CD4-positive, alpha-beta T cell treated with Interleukin-15 for 1 hour (primary cell): ENCODE measurements around the gene HSPG2.
"Not testable (repeated sequence)": the region's sequence is repeated elsewhere in the genome, so short reads cannot be mapped to it uniquely, and the experiment has no call there.

Experiments used
- DNase-seq: peaks from one replicate; pipeline ENCODE4 v3.0.0-alpha.2; 2020

HSPG2 gene

DNA sequence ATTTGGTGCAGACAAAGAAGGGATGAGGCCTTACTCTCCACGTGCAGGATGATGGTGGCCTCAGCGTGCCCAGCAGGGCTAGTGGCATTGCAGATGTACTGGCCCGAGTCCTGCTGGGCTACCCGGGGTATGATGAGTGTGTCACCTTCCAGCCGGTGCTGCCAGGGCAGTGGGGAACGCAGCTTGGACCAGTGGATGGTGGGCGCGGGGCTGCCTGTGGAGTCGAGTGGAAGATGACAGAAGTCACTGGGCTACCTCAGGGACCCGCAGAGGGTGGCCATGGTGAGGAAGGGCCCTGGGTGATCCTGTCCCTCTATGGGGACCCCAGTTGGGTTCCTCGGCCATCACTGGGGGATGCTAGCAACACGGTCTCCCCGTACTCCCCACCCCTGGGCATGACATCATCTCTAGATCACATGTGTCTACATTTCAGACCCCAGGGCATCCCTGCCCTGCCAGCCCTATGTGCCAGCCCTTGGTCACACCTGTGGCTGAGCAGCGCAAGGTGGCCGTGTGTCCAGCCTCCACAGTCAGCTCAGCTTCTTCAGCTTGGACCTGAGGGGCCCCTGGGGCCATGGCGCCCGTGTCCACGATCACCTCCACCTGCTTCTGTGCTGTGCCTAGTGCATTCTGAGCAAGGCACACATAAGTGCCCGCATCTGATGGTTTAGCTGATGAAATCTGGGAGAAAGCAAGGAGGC lies 97.6 kb downstream of the HSPG2 start:
- DNase-seq, result no peak

DNA sequence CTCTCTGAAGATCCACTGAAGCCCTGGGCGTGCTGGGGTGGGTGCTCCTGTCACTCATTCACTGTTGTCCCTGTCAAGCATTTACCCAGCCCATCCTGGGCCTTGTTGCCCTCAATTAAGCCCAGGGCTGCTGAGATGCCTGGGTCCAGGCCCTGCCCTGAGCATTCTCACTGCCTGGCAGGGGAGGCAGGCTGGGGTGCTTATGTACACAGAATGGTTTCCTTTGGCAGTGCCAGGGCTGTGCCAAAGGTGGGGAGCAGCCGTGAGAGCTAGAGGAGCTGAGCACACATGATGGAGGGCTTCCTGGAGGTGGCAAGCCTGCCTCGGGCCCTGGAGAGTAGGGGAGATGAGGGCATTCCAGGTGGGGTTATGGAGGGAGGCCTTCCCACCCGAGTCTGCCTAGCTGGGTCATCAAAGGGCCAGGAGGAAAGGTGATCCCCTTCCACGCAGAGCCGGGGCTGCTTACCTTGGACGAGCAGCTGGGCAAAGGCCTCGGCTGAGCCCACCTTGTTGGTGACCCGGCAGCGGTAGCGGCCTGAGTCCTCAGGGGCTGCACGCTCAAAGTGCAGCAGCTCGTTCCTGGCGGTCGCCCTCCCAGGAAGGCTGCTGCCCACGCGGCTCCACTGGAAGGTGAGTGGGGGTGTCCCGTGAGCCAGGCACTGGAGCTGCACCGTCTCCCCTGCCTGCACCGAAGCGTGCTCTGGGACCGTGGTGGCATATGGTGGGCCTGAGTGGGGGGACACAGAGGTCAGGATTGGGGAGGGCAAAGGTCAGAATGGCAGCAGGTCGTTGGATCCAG lies 98.6 kb downstream of the HSPG2 start:
- no peak for DNase-seq

DNA sequence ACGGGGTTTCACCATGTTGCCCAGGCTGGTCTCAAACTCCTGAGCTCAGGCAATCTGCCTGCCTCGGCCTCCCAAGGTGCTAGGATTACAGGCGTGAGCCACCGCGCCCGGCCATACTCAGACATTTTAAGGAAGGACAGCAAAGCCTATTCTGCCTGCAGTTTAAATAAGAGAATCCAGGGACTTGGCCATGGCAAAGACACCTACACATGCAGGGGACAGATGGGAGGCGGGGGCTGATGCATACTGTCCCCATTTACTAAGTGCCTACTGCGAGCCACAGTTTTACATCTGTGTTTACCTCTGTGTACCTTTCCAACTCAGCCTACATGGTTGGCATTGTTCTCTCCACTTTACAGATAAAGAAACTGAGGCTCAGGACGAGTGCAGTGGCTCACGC lies 99.6 kb downstream of the HSPG2 start:
- no peak for DNase-seq

DNA sequence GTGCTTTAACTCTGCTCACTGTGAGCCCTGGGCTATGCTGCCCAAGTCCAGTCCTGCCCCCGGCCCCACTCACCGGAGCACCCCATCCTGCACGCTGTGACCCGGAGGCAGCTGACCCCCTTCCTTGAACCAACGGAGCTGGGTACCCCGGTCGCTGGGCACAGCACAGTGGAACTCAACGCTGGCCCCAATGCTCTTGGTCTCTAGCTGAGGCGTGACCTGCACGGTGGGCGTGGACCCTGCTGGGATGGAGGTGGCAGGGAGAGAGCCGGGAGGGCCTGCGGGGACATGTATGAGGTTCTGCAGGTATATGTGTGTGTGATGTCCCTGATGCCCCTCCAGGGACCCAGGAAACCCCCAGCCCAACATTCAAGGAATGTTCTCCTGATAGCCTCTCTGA lies 100.4 kb downstream of the HSPG2 start:
- DNase-seq, result no peak

DNA sequence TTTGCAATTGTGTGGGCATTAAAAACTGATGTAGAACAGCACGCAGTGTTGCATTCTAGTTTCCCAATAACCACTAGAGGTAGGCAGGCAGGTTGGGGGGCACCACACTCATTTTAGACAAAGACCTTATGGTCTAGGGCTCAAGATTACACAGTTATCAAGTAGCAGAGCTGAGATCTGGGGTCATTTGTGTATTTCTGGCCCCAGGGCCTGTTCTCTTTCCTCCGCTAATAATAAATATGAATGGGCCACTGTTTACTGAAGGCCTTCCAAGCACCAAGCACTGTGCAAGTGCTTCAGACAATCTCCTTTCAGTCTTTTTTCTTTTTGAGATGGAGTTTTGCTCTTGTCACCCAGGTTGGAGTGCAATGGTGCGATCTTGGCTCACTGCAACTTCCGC lies 101.1 kb downstream of the HSPG2 start:
- no peak for DNase-seq

DNA sequence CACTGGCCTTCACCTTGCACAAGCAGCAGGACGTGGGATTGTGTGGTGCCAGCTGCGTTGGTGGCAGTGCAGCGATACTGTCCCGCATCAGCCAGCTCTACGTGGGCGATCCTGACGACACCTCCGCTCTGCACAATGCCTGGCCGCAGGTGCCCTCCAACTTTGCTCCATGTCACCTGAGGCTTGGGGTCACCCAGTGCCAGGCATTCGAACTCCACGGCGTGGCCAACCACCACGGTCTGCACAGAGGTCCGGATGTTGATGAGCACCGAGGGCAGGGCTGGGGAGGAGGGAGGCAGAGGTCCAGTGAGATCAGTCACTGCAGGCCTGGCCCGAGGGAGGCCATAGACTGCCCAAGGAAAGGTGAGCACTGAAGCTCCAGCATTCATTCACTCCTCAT lies 102.4 kb downstream of the HSPG2 start:
- no peak for DNase-seq

DNA sequence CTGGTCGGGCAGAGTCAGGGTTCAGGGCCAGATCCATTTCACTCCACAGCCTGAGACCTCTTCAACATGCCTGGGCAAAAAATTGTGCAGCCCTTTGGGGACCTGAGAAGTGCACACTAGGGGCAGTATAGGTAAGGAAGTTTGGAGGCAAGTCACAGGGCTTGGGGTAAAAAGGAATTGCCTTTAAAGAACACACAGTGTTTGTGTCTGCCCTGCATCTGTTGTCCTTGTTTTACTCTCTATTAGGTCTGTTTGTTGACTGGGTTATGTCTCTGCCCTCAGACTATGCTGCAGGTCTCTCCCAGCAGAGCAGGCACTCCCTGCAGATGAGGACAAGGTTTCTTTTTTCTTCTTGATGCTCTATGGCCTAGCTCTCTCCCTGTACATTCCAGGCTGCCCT lies 103.0 kb downstream of the HSPG2 start:
- no peak for DNase-seq

DNA sequence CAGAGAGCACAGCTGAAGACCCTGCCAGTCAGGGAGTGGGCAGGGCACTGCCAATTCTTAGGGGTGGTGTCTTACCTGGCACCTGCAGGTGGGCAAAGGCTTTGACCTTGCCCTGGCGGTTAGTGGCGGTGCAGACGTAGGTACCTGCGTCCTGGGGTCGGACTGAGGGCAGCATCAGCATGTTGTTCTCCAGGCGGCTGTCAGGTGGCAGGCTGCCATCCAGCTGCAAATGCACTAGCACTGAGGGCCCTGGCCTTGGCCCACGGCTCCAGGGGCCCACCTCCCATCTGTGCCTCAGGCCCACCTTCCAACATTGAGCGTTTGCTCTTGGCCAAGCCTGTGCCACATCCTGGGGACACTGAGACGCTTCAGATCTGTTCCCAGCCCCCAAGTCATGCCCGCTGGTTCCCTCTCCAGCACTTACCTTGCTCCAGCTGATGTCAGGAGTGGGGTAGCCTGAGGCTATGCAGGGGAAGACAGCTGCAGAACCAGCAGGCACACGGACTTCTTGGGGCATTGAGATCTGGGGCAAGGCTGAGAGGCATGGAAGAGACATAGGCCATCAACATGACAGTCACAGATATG lies 103.6 kb downstream of the HSPG2 start:
- DNase-seq, result no peak

DNA sequence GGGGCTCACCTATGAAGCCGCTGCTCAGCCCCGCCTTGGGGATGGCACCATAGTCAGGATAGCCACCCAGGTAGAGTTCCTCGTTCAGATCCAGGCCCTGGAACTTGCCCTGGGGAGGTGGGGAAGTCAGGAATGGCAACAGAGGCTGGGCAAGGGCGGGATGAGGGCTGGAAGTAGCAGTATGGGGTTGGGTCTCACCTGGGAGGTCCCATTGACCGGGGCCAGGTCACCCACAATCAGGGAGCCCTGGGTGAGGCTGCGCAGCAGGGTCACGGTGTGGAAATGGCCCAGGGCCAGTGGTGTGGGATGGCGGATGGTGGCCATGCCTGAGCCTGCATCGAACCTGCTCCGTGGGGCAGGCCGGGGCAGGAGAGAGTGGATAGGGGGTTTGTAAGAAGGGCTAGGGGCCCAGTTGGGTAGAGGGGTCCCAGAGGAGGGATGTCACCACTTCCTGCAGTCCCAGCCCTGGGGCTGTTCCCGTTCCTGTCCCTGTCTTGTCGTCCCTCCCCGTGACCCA lies 105.6 kb downstream of the HSPG2 start:
- no peak for DNase-seq

DNA sequence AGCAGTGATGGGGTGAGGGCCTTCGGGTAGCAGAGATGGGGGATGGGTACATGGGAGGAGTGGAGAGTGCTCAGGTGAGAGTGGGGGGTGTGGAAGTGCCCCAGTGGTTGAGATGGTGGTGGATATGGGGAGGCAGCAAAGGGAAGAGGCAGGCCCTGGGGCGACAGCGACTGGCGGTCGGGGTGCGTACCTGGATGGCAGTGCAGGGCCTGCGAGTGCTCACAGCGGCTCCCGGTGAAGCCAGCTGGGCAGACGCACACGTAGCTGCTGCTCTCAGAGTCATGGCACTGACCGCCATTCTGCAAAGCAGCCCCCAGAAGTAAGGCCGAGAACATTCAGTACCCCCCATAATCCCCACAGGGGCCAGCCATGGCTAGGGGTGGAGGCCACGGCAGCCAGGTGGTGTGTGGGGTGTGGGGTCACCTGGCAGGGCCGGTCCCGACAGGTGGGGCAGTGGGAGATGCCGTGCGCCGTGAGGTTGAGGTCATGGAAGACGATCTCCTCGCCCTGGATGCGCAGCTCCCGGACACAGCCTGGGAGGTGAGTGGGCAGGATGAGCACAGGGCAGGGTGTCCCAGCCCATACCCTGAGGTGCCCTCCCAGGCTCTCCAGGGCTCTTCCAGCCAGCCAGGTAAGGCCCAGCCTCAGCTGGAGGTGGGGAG lies 106.2 kb downstream of the HSPG2 start:
- no peak for DNase-seq

DNA sequence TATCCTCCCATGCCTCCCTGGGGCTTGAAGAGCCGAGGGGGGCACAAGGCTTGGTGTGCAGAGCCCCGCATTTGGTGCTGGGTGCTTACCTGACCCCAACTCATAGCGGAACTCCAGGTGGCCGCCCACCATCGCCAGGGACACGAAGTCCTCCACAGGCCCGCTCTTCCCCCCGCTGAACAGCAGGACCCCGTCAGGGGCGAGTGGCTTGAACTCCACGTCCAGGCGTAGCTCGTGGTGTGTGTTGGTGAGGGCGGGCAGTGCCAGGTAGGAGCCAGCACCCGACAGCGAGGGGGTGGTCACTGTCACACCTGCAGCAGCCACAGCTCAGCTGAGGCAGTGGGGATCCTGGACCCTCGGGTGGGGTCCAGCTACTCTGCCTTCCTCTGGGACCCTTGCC lies 107.8 kb downstream of the HSPG2 start:
- no peak for DNase-seq

DNA sequence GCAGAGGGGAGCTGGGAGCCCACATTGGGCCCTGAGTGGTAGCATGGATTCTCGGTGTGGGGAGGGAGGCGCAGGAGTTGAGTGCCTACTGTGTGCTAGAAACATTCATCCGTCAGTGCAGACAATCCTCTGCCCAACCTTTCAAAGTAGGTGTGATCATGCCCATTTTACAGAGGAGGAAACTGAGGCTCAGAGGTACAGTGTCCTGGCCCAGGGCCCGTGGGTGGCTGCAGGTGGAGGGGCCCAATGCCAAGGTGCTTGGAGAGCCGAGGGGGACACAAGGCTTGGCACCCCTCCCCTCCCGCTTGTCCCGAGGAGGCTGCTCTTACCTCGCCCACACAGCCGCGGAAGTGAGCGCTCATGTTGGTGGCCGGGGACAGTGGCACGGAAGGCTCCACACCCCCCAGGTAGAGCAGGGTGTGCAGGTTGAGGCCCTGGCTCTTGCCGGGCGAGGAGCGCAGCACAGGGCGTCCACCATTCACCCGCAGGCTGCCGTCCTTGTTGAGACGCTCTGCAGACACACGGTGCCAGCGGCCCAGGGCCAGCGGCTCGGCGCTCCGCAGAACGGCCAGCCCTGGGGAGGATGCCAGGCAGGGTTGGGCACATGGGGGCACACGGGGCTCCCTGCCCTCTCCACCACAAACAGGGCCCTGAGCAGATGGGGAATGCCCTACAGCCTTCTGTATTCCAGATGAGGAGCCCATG lies 108.5 kb downstream of the HSPG2 start:
- no peak for DNase-seq

DNA sequence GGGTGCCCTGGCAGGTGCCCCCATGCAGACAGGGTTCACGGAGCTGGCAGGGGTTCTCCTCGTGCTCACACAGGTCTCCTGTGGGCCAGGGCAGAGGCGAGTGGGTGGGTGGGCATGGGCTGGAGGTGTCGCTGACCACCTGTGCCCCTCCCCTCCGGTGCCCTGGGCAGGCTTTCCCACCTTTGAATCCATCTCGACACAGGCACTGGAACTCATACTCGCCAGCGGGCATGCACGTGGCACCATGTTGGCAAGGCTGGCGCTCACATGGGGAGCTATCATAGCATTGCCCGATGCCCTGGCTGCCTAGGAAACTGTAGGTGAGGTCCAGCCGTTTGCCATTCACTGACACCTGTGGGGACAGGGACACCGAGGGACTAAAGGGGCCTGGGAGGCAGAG lies 109.0 kb downstream of the HSPG2 start:
- no peak for DNase-seq

DNA sequence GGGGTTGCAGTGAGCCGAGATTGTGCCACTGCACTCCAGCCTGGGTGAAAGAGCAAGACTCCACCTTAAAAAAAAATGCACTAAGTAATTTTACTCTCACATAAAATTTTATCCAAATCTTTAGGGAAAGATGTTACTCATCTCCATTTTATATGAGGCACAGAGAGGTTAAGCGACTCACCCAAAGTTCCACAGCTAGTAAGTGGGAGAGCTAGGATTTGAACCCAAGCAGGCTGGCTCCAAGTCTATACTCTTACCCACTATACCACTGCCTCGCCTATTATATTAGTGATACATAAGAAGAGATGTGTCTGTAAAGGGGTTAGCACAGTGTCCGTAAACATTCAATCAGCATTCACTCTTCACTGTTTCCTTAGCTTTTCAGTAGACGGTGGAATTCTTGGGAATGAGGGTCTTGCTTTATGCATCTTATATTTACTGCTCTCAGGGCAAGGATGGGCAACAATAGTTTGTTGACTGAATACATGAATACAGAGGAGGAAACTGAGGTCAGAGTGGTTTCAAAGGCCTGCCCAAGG lies 109.9 kb downstream of the HSPG2 start:
- no peak for DNase-seq

DNA sequence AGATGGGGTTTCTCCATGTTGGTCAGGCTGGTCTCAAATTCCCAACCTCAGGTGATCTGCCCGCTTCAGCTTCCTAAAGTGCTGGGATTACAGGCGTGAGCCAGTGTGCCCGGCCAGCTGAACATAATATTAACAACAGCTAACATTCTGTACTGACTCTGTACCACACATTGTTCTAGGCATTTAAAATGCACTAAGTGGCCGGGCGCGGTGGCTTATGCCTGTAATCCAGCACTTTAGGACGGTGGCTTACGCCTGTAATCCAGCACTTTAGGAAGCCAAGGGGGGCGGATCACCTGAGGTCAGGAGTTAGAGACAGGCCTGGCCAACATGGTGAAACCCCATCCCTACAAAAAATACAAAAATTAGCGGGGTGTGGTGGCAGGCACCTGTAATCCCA lies 110.4 kb downstream of the HSPG2 start:
- not testable (repeated sequence) for DNase-seq

DNA sequence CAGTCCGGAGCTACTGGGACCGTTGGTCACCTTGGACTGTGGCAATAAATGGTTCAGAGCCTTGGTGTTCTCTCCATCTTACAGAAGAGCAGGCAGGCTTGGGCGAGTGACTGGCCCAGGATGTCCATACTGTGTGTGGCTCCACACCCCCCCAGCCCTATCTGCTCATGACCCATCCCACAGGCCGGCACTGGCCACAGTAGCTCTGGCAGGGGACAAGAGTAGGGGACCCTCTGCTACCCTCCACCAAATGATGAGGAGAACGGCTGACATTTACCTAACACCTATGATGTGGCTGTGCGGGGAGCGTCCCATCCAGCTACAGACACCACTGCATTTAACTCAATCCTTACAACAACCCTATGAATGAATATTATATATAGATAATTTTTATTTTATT lies 111.7 kb downstream of the HSPG2 start:
- DNase-seq, result no peak

DNA sequence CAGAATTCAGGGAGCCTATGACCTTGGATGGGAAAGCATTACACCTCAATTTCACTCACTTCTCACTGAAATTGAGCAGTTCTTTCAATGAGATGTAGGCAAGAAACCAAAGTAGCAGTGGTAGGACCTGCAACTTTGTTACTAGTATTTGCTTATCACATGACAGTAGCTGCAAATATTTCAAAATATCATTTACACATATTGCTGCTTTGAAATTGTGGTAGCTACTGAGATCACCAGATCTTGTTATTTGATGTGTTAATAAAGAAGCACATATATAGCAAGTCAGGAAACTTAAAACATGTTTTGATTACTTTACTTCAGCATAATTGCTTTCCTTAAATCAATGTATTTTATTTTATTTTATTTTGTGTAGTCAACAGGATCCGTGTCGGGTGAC lies 112.2 kb downstream of the HSPG2 start:
- DNase-seq, result no peak

DNA sequence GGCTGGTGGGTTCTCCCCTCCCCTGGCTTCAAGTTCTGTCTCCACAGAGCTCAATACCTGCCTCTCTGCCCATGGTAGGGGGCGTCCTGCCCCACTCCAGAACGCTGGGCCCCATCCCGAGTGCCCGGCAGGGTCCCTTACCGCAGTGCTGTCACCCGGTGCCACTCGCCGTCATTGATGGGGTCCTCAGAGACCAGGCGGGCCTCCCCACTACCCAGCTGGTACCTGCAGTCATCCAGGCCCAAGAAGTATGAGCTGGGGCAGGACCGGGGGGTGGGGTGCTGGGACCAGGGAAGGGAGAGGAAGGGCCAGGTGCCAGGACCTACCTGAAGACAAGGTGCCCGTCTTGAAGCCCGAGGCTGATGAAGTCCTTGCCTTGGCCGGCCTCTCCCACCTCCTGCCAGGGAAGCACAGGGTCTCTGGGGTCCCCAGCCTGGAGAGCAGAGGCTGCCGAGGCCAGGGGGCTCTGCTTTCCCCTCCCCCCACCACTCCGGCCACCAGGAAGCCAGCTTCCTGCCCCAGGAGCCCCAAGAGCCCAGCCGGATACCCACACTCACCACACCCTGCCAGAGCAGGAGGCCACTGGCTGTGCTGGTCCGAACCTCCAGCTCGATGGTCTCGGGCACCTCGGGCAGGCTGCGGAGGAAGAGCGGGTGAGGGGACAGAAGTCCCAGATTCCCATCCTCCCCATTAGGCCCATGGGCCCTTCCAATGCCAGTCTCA lies 113.0 kb downstream of the HSPG2 start:
- DNase-seq, result no peak

DNA sequence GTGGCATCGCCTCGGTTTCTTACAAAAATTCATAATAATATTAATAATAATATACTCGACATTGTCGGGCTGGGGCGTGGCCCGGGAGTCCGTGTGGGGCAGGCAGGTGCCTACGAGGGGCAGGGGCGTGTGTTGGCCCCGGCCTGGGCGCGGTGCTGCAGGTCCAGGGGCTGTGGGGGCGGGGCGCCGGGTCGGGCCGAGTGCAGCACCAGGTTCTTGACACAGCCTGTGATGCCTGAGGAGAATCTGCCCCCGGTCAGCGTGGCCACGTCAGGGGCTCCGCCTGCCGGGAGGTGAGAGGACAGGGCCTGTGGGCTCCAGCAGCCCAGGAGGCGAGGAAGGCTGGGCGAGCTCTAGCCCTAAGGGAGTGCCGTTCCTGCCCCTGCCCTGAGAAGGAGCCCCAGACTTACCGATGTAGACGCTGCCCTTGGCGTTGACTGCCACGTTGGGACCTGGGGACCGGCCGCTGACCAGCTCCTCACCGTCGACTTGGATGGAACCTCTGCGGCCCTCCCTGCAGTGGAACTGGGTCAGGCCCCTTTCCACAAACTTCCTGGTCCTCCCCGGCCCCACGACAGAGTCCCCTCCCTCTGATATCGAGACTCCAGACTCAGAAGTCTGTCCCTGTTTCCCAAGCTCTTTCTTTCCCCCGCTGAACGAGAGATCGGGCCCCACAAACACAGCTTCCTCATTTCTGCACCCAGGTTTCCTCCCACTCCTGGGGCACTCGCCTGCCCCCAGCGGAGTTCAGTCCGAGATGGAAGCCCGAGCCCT lies 113.7 kb downstream of the HSPG2 start:
- no peak for DNase-seq

DNA sequence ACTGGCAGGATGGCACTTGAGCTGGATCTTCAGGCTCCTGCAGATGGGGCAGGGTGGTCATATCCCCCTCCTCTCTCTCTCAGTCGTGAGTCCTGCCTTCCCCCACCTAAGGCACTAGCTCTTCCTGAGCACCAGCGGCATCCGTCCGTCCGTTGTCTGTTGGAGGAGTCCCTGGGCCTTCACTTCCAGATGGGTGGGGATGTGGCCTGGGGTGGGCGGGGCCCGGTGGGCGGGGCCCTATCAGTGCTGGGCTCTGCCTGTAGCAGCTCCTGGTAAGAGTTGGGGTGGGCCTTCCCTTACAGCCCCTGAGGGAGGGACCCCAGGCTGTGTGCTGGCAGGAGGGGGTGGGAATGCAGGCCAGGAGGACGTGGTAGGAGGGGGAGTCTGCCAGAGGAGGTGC lies 114.8 kb downstream of the HSPG2 start:
- DNase-seq, result no peak

DNA sequence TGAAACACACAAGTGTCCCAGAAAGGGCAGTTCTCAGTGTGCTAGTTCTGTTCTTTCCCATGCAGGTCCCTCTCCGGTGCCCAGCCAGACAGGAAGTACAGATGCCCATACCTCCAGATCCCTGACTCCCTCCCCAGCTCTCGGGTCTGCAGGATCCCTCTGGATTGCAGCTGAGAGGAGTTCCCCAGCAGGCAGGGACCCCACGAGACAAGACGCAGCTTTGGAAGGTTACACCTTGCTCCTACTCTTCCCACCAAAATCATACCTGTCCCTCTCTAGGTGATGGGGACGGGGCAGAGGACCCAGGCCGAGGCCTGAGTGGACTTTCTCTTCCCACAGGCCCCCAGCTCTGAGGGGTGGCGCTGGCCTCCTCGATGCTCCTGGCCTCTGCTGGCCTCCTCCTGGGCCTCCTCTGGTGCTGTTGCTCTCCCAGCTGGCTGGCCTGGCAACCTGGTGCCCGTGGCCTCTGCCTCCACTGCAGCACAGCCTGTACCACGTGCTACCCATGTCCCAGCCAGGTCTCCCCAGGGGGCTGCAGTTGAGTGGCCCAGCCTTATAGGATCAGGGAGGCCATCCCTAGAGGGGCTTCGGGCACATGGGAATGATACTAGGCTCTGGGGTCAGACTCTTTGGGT lies 115.6 kb downstream of the HSPG2 start:
- no peak for DNase-seq
